Measurements from ENCODE around the gene PKDCC.

PKDCC gene

GRCh38 chr2:42035241-42035640 lies 12.6 kb upstream of the PKDCC start:
- no peak for TF ChIP-seq CTCF (IDR thresholded peaks at IDR 0.05; ENCODE audit: borderline replicate concordance, control extremely low read depth, extremely low read depth, insufficient read depth, missing control alignments)
- DNase-seq (ENCODE audit: low spot score) = no peak
- in situ Hi-C loops (cut with MboI; ENCODE audit: low sequenced_read_pairs, unreplicated experiment) = no loop called here

- in situ Hi-C loops (cut with MboI; ENCODE audit: low sequenced_read_pairs, unreplicated experiment) = no loop called here
These were observed 11.4 kb upstream of the PKDCC start for GRCh38 chr2:42036413-42036812.

GRCh38 chr2:42036940-42037339 lies 10.9 kb upstream of the PKDCC start:
- in situ Hi-C loops (cut with MboI; ENCODE audit: low sequenced_read_pairs, unreplicated experiment) = no loop called here
- no peak for DNase-seq (ENCODE audit: low spot score)
- no peak for TF ChIP-seq CTCF (IDR thresholded peaks at IDR 0.05; ENCODE audit: borderline replicate concordance, control extremely low read depth, extremely low read depth, insufficient read depth, missing control alignments)

More at GRCh38 chr2:42036413-42036812, 11.4 kb upstream of the PKDCC start:
- DNase-seq (ENCODE audit: low spot score) = no peak
- TF ChIP-seq CTCF (IDR thresholded peaks at IDR 0.05; ENCODE audit: borderline replicate concordance, control extremely low read depth, extremely low read depth, insufficient read depth, missing control alignments) = no peak

- no peak for DNase-seq (ENCODE audit: low spot score)
- in situ Hi-C loops (cut with MboI; ENCODE audit: low sequenced_read_pairs, unreplicated experiment) = no loop called here
- no peak for TF ChIP-seq CTCF (IDR thresholded peaks at IDR 0.05; ENCODE audit: borderline replicate concordance, control extremely low read depth, extremely low read depth, insufficient read depth, missing control alignments)
These were observed 7.1 kb upstream of the PKDCC start for GRCh38 chr2:42040643-42041278.

GRCh38 chr2:42041377-42042127 lies 6.3 kb upstream of the PKDCC start:
- in situ Hi-C loops (cut with MboI; ENCODE audit: low sequenced_read_pairs, unreplicated experiment) = no loop called here
- DNase-seq (ENCODE audit: low spot score) = no peak
- no peak for TF ChIP-seq CTCF (IDR thresholded peaks at IDR 0.05; ENCODE audit: borderline replicate concordance, control extremely low read depth, extremely low read depth, insufficient read depth, missing control alignments)

GRCh38 chr2:42042631-42043355 lies 5.0 kb upstream of the PKDCC start:
- no peak for TF ChIP-seq CTCF (IDR thresholded peaks at IDR 0.05; ENCODE audit: borderline replicate concordance, control extremely low read depth, extremely low read depth, insufficient read depth, missing control alignments)
- in situ Hi-C loops (cut with MboI; ENCODE audit: low sequenced_read_pairs, unreplicated experiment) = no loop called here

More at GRCh38 chr2:42042631-42043355, 5.0 kb upstream of the PKDCC start:
- no peak for DNase-seq (ENCODE audit: low spot score)
